ENCODE data around the gene CDC5L.

DNA sequence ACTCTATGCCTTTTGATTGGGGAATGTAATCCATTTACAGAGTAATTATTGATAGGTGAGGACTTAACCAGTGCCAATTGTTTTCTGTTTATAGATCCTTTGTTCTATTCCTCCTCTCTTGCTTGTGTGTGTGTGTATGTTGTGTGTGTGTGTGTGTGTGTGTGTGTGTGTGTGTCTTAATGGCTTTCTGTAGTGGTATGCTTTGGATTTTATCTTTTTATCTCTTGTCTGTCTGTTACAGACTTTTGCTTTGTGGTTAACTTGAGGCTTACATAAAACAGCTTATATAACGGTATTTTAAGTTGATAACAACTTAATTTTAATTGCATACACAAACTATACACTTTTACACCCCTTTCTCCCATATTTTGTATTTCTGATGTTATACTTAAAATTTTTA is 54.7 kb downstream of the CDC5L start:
- TF ChIP-seq, protein P1, sequence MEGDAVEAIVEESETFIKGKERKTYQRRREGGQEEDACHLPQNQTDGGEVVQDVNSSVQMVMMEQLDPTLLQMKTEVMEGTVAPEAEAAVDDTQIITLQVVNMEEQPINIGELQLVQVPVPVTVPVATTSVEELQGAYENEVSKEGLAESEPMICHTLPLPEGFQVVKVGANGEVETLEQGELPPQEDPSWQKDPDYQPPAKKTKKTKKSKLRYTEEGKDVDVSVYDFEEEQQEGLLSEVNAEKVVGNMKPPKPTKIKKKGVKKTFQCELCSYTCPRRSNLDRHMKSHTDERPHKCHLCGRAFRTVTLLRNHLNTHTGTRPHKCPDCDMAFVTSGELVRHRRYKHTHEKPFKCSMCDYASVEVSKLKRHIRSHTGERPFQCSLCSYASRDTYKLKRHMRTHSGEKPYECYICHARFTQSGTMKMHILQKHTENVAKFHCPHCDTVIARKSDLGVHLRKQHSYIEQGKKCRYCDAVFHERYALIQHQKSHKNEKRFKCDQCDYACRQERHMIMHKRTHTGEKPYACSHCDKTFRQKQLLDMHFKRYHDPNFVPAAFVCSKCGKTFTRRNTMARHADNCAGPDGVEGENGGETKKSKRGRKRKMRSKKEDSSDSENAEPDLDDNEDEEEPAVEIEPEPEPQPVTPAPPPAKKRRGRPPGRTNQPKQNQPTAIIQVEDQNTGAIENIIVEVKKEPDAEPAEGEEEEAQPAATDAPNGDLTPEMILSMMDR (IDR thresholded peaks at IDR 0.05) = no peak
- TF ChIP-seq POLR2A (IDR thresholded peaks at IDR 0.05) = no peak
